DOHH2 (cell line): ENCODE measurements around the gene TMEM161B.

Source experiments
- CTCF ChIP-seq: fragments of 200-600 bp; sonication (generic); IDR thresholded peaks from one replicate; pipeline ENCODE4 v1.5.1; 2014; ENCODE audit warnings: antibody characterized with exemption, mild to moderate bottlenecking, low read depth, low read length; ENCODE audit not compliant: poor library complexity, severe bottlenecking
- EZH2phosphoT487 ChIP-seq: fragments of 200-600 bp; sonication (generic); IDR thresholded peaks from 2 replicates; pipeline ENCODE4 v1.6.1; 2017; ENCODE audit warnings: borderline replicate concordance, mild to moderate bottlenecking, antibody characterized with exemption, low read length, moderate library complexity, mixed read lengths

GRCh38 chr5:88203981-88204750 is 64.5 kb downstream of the TMEM161B start:
- TF ChIP-seq CTCF (no peak), EZH2phosphoT487 (no peak)
